H1 (cell line): ENCODE data around the gene MYO18A. TPM values are rescaled to one million over a fixed set of nuclear protein-coding genes. Genes with fewer than 3 reads are reported as not detected.

ENCODE experiments used
- ASH2L ChIP-seq: fragments of 200-600, 300-600 bp; sonication (generic); IDR thresholded peaks from one replicate; pipeline ENCODE4 v1.7.1; 2017; ENCODE audit warnings: low read length
- BACH1 ChIP-seq: IDR thresholded peaks from 2 replicates; pipeline ENCODE4 v1.6.1; 2012; ENCODE audit warnings: low read length, improper control_type of control experiment
- CREB1 ChIP-seq: IDR thresholded peaks from 2 replicates; pipeline ENCODE4 v1.6.1; 2012; ENCODE audit warnings: inconsistent platforms
- EGR1 ChIP-seq: IDR thresholded peaks from 2 replicates; pipeline ENCODE4 v1.6.1; 2011; ENCODE audit warnings: low read depth, low read length, borderline replicate concordance
- FOSL1 ChIP-seq: IDR thresholded peaks from 2 replicates; pipeline ENCODE4 v1.6.1; 2011; ENCODE audit warnings: mild to moderate bottlenecking, low read depth, low read length, moderate library complexity; ENCODE audit not compliant: insufficient read depth
- GABPA ChIP-seq: IDR thresholded peaks from 2 replicates; pipeline ENCODE4 v1.6.1; 2011; ENCODE audit warnings: mild to moderate bottlenecking, low read length, moderate library complexity, borderline replicate concordance; ENCODE audit not compliant: insufficient read depth
- GTF2F1 ChIP-seq: IDR thresholded peaks from 2 replicates; pipeline ENCODE4 v1.6.1; 2012; ENCODE audit warnings: low read depth, low read length, improper control_type of control experiment, borderline replicate concordance
- HDAC2 ChIP-seq, 2 experiments: fragments of 300-600 bp in 1 of 2; sonication (generic) in 1 of 2; IDR thresholded peaks; 2 replicates each; pipeline ENCODE4 v1.6.1; 2011 to 2012; ENCODE audit warnings: low read depth in 2 of 2, low read length in 2 of 2, mild to moderate bottlenecking in 2 of 2, moderate library complexity in 2 of 2, borderline replicate concordance in 1 of 2, inconsistent platforms in 1 of 2
- PHF8 ChIP-seq: fragments of 200-600 bp; sonication (generic); conservative IDR thresholded peaks from 2 replicates; pipeline ENCODE4 v1.7.1; 2012; ENCODE audit warnings: low read depth, mild to moderate bottlenecking, inconsistent platforms, low read length, moderate library complexity
- RBBP5 ChIP-seq: IDR thresholded peaks from 2 replicates; pipeline ENCODE4 v1.7.1; 2012; ENCODE audit warnings: low read depth, mild to moderate bottlenecking, inconsistent platforms, low read length, moderate library complexity, borderline replicate concordance
- SIN3A ChIP-seq, 2 experiments: IDR thresholded peaks in 1 of 2; conservative IDR thresholded peaks in 1 of 2; 2 replicates each; pipeline ENCODE4 v1.6.1; 2011 to 2012; ENCODE audit warnings: low read length in 2 of 2, improper control_type of control experiment in 1 of 2, low read depth in 1 of 2, mild to moderate bottlenecking in 1 of 2
- SIX5 ChIP-seq: IDR thresholded peaks from 2 replicates; pipeline ENCODE4 v1.6.1; 2011; ENCODE audit warnings: mild to moderate bottlenecking, low read depth, low read length
- TAF1 ChIP-seq: IDR thresholded peaks from 2 replicates; pipeline ENCODE4 v1.6.1; 2011; ENCODE audit warnings: mild to moderate bottlenecking, low read depth, low read length
- TBP ChIP-seq: IDR thresholded peaks from 2 replicates; pipeline ENCODE4 v1.6.1; 2011; ENCODE audit warnings: low read depth, low read length, improper control_type of control experiment
- TEAD4 ChIP-seq: IDR thresholded peaks from 2 replicates; pipeline ENCODE4 v1.6.1; 2012; ENCODE audit warnings: low read depth, low read length, inconsistent platforms, mixed read lengths
- YY1 ChIP-seq: IDR thresholded peaks from 2 replicates; pipeline ENCODE4 v1.6.1; 2011; ENCODE audit warnings: low read depth, mild to moderate bottlenecking, low read length
- ZNF274 ChIP-seq: IDR thresholded peaks from 2 replicates; pipeline ENCODE4 v1.7.0; 2012; ENCODE audit warnings: low read length, borderline replicate concordance; ENCODE audit errors: extremely low read depth
- polyA plus RNA-seq, 7 experiments: library from polyadenylated mRNA; depleted of rRNA in 3 of 7; stranded (reverse) in 5 of 7; unstranded in 2 of 7; fragments of >200 nt in 5 of 7; fragments of 200-250 nt in 2 of 7; gene quantifications; 1 replicate in 5 of 7; 2 replicates in 1 of 7; 4 replicates in 1 of 7; pipeline versions ENCODE4 v1.2.1 to v1.2.3, GENCODE V29; 2011 to 2013; ENCODE audit warnings: missing spikeins in 2 of 7, mixed read lengths in 2 of 7
- total RNA-seq: library from RNA; stranded (reverse); fragmentation: NEBNext Ultra II Directional; extraction: Animal tissue kit (Norgen Biotek cat#: 25700); gene quantifications from 2 replicates; pipeline ENCODE4 v1.2.1, GENCODE V29; 2021
- TF ChIP-seq, protein P1 (sequence below): IDR thresholded peaks from 2 replicates; pipeline ENCODE4 v1.6.1; 2011; ENCODE audit warnings: low read length, improper control_type of control experiment

Gene MYO18A
- total and polyA plus RNA-seq, 2 of the 8 experiments (the other 6 are each of a cell fraction or from before 2014, with no cell fraction given), result 7.6 to 43.8 TPM

DNA sequence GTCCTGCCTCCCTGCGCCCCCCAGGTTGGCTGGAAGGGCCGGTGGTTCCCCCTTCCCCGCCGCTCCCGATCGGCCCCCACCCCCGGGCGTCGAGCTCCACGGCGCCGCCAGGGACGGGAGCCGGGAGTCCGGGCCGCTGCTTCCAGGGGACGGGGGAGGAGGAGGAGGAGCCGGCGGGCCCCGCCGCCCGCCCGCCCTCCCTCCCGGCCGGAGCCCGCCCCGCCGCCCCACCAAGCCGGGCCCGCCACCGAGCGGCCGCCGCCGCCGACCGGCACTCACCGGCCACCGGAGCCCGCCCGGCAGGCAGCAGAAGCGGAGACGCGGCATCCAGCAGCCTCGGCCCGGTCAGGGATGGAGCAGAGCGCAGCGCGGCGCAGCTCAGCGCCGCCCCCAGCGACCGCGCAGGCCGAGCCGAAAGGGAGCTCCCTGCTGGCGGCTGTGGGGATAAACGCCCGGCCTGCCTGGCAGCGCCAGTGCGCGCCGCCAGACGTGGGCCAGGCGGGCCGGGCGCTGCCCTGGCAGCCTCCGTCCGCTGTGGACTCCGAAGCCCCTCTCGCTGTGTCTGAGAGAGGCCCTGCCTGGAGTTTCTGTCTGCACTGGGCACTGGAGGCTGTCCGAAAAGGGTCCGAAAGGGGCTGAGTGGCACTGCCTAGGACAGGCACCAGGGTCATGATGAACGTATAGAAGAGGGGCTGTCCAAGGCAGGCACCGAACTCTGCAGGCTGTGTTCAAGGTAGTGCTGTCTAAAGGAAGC is at the start of gene MYO18A (continued):
- TF ChIP-seq TBP, result peak; percentile 60; the same call in 1 of the 2 replicates
- peak; percentile 49 for TF ChIP-seq CREB1
- TF ChIP-seq, protein P1, sequence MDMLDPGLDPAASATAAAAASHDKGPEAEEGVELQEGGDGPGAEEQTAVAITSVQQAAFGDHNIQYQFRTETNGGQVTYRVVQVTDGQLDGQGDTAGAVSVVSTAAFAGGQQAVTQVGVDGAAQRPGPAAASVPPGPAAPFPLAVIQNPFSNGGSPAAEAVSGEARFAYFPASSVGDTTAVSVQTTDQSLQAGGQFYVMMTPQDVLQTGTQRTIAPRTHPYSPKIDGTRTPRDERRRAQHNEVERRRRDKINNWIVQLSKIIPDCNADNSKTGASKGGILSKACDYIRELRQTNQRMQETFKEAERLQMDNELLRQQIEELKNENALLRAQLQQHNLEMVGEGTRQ, result no peak
- no peak for TF ChIP-seq ASH2L
- 0 out of 2 replicates have a peak, but pooled peaks have one; percentile 18 for TF ChIP-seq GTF2F1
- TF ChIP-seq SIN3A (conservative IDR thresholded peaks at IDR 0.05 in 1 of 2, IDR thresholded peaks at IDR 0.05 in 1 of 2; ENCODE audit: low read depth in 1 of 2, low read length in 2 of 2), result peak; percentile 51 to 71; a peak in 2 of 4 replicates
- TF ChIP-seq PHF8, result 0 out of 2 replicates have a peak, but pooled peaks have one; percentile 34
- TF ChIP-seq YY1, result peak; percentile 76; the same call in 1 of the 2 replicates
- TF ChIP-seq ZNF274, result no peak
- no peak for TF ChIP-seq BACH1
- TF ChIP-seq HDAC2 (IDR thresholded peaks at IDR 0.05; ENCODE audit: borderline replicate concordance in 1 of 2, low read depth in 2 of 2, low read length in 2 of 2), result no peak
- peak; percentile 27; the same call in 1 of the 2 replicates for TF ChIP-seq EGR1
- no peak for TF ChIP-seq FOSL1
- no peak for TF ChIP-seq TEAD4
- peak; percentile 70; the same call in 1 of the 2 replicates for TF ChIP-seq GABPA
- TF ChIP-seq RBBP5, result peak; percentile 92
- no peak for TF ChIP-seq SIX5
- TF ChIP-seq TAF1, result 0 out of 2 replicates have a peak, but pooled peaks have one; percentile 46
